Left forelimb (tissue), 1 donor: ENCODE data around the gene AXDND1.
A peak's percentile ranks its signal among the peaks of the same experiment; 100 is the strongest.
"Not testable (repeated sequence)": the region's sequence is repeated elsewhere in the genome, so short reads cannot be mapped to it uniquely, and the experiment has no call there.

Experiments used
- DNase-seq: peaks from one replicate; pipeline ENCODE4 v3.0.0-alpha.2; 2018; ENCODE audit warnings: low spot score

AXDND1 gene

GRCh38 chr1:179365342-179366092 is at the start of gene AXDND1:
Gene AXDND1 (plus strand): TSS chr1:179365971. CDS start chr1:179366510, 539 bp downstream.
- DNase-seq, result peak; percentile 93

- no peak for DNase-seq
Observed at GRCh38 chr1:179318491-179318890, 47.3 kb upstream of the AXDND1 start.

GRCh38 chr1:179321533-179322216 is 44.1 kb upstream of the AXDND1 start:
- no peak for DNase-seq

GRCh38 chr1:179322557-179322956 is 43.2 kb upstream of the AXDND1 start:
- DNase-seq, result no peak

GRCh38 chr1:179323436-179323835 is 42.3 kb upstream of the AXDND1 start:
- DNase-seq, result no peak

GRCh38 chr1:179325836-179326235 is 39.9 kb upstream of the AXDND1 start:
- no peak for DNase-seq

- no peak for DNase-seq
Observed at GRCh38 chr1:179326746-179327145, 39.0 kb upstream of the AXDND1 start.

GRCh38 chr1:179327196-179327595 is 38.6 kb upstream of the AXDND1 start:
- no peak for DNase-seq

GRCh38 chr1:179327679-179328078 is 38.1 kb upstream of the AXDND1 start:
- no peak for DNase-seq

- no peak for DNase-seq
Observed at GRCh38 chr1:179329862-179330261, 35.9 kb upstream of the AXDND1 start.

- no peak for DNase-seq
Observed at GRCh38 chr1:179334440-179334839, 31.3 kb upstream of the AXDND1 start.

GRCh38 chr1:179337288-179337687 is 28.5 kb upstream of the AXDND1 start:
- no peak for DNase-seq

GRCh38 chr1:179337942-179338560 is 27.7 kb upstream of the AXDND1 start:
- DNase-seq, result no peak

- DNase-seq, result no peak
Observed at GRCh38 chr1:179340918-179341317, 24.9 kb upstream of the AXDND1 start.

GRCh38 chr1:179341943-179342547 is 23.7 kb upstream of the AXDND1 start:
- no peak for DNase-seq

GRCh38 chr1:179342740-179343404 is 22.9 kb upstream of the AXDND1 start:
- no peak for DNase-seq

- no peak for DNase-seq
Observed at GRCh38 chr1:179351281-179351680, 14.5 kb upstream of the AXDND1 start.

GRCh38 chr1:179352236-179352635 is 13.5 kb upstream of the AXDND1 start:
- DNase-seq, result no peak

GRCh38 chr1:179353546-179353945 is 12.2 kb upstream of the AXDND1 start:
- DNase-seq, result no peak

- not testable (repeated sequence) for DNase-seq
Observed at GRCh38 chr1:179361631-179362030, 4.1 kb upstream of the AXDND1 start.

GRCh38 chr1:179366093-179366800 is 476 bp downstream of the AXDND1 start:
- no peak for DNase-seq
